Sigmoid colon (tissue), 7 donors: Measurements from ENCODE around the gene SRP72. TPM values are rescaled to one million over a fixed set of nuclear protein-coding genes. Genes with fewer than 3 reads are reported as not detected.

Experiments
- DNase-seq: peaks from one replicate; pipeline ENCODE4 v3.0.0-alpha.2; 2019
- H3K27ac ChIP-seq, 4 donors: fragments of 200-600 bp; sonication (generic); one replicate each; pipeline ENCODE4 v1.5.1; 2016 to 2019; ENCODE audit warnings: mild to moderate bottlenecking in 1 of 4
- H3K27me3 ChIP-seq, 3 donors: fragments of 200-600 bp; sonication (generic); one replicate each; pipeline ENCODE4 v1.5.1; 2019; ENCODE audit warnings: mild to moderate bottlenecking in 1 of 3
- H3K36me3 ChIP-seq, 4 donors: fragments of 200-600 bp; sonication (generic); one replicate each; pipeline ENCODE4 v1.5.1; 2016 to 2019
- H3K4me1 ChIP-seq, 4 donors: fragments of 200-600 bp; sonication (generic); one replicate each; pipeline ENCODE4 v1.5.1; 2017 to 2019
- H3K4me3 ChIP-seq, 4 donors: fragments of 200-600 bp; sonication (generic); one replicate each; pipeline ENCODE4 v1.5.1; 2017 to 2019; ENCODE audit warnings: mild to moderate bottlenecking in 2 of 4, moderate library complexity in 1 of 4
- H3K9me3 ChIP-seq, 4 donors: fragments of 200-600 bp in 3 of 4; sonication (generic) in 3 of 4; one replicate each; pipeline versions ENCODE4 v1.5.1 to v1.6.1; 2013 to 2019
- EP300 ChIP-seq, 4 donors: sonication (generic); formaldehyde crosslinking; IDR thresholded peaks; one replicate each; pipeline ENCODE4 v1.6.1; 2017; ENCODE audit warnings: antibody characterized with exemption in 4 of 4
- POLR2A ChIP-seq, 2 donors: fragments of 450-650 bp; IDR thresholded peaks; one replicate each; pipeline ENCODE4 v1.6.1; 2016; ENCODE audit warnings: antibody characterized with exemption in 2 of 2, mild to moderate bottlenecking in 2 of 2, moderate library complexity in 2 of 2
- POLR2AphosphoS5 ChIP-seq, 4 donors: sonication (generic); formaldehyde crosslinking; IDR thresholded peaks; one replicate each; pipeline ENCODE4 v1.6.1; 2017; ENCODE audit warnings: antibody characterized with exemption in 4 of 4
- WGBS, 2 donors: extraction: QIAGEN DNeasy Blood & Tissue Kit; methylation state at CpG; one replicate each; pipeline ENCODE4 v1.1.7; 2013; 5-methylcytosine and 5-hydroxymethylcytosine counted together
- intact Hi-C: fragments of 100-400 bp; cut with DNase I; formaldehyde crosslinking; loops from one replicate; pipeline ENCODE4 v1.15.1; 2023
- polyA plus RNA-seq, 3 donors: library from polyadenylated mRNA; stranded (reverse); fragments of 200-250 nt; gene quantifications; one replicate each; pipeline ENCODE4 v1.2.3, GENCODE V29; 2013
- total RNA-seq, 4 donors: library from RNA; depleted of rRNA; stranded (reverse); fragments of >200 nt; gene quantifications; one replicate each; pipeline ENCODE4 v1.1.0, GENCODE V29; 2016
- TF ChIP-seq, protein P1 (sequence below), 4 experiments: fragments of 450-650 bp in 3 of 4; fragments of 200-600 bp in 1 of 4; IDR thresholded peaks; one replicate each; pipeline ENCODE4 v1.5.1; 2016 to 2019; ENCODE audit warnings: antibody characterized with exemption in 4 of 4, mild to moderate bottlenecking in 3 of 4, moderate library complexity in 2 of 4
- donor health status: healthy with polysubstance abuse.
- donor health status: Bipolar disorder and iron deficiency.
- donor health status: healthy.

The SRP72 gene, protein sequence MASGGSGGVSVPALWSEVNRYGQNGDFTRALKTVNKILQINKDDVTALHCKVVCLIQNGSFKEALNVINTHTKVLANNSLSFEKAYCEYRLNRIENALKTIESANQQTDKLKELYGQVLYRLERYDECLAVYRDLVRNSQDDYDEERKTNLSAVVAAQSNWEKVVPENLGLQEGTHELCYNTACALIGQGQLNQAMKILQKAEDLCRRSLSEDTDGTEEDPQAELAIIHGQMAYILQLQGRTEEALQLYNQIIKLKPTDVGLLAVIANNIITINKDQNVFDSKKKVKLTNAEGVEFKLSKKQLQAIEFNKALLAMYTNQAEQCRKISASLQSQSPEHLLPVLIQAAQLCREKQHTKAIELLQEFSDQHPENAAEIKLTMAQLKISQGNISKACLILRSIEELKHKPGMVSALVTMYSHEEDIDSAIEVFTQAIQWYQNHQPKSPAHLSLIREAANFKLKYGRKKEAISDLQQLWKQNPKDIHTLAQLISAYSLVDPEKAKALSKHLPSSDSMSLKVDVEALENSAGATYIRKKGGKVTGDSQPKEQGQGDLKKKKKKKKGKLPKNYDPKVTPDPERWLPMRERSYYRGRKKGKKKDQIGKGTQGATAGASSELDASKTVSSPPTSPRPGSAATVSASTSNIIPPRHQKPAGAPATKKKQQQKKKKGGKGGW
- total RNA-seq (10 to 100 TPM; 45.9 to 55.9 (median 48.4) TPM), polyA plus RNA-seq (10 to 100 TPM; 29.4 to 33.4 (median 30.6) TPM)

DNA sequence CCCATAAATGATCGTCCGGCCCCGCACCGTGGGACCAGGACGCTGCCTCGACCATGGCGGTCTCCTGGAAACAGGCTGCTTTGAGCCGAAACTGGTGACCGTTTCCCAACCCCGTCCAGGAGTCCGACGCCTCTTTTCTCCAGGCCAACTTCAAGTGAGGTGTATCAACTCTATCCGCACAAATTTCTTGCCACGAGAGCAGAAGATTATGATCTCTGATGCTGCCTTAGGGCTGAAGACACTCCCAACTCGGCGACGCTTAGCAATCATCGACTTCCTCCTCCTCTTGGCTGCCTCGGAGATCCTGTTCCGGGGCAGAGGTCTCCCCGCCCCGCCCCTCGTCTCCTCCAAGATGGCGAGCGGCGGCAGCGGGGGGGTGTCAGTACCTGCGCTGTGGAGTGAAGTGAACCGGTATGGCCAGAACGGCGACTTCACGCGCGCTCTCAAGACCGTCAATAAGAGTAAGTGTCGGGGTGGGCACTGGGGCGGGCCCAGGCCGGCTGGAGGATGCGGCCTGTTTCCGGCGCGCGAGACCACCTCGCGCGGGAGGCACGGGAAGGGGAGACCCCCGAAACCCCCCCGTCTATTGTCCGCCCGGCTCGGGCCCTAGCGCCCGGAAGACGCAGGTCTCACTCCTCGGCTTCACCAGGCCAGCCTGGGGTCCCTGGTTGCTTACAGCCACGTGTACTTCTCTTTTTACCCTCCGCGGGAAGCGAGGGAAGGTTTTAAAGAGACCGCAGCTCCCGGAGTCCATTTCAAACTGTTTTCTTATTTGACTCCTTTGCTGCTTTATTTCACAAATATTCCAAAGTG lies at the start of gene SRP72:
TSS of gene SRP72 (plus strand) at position 334 of the 813 bp plus-strand sequence. CDS start at position 353, 19 bp downstream.
- TF ChIP-seq, protein P1, sequence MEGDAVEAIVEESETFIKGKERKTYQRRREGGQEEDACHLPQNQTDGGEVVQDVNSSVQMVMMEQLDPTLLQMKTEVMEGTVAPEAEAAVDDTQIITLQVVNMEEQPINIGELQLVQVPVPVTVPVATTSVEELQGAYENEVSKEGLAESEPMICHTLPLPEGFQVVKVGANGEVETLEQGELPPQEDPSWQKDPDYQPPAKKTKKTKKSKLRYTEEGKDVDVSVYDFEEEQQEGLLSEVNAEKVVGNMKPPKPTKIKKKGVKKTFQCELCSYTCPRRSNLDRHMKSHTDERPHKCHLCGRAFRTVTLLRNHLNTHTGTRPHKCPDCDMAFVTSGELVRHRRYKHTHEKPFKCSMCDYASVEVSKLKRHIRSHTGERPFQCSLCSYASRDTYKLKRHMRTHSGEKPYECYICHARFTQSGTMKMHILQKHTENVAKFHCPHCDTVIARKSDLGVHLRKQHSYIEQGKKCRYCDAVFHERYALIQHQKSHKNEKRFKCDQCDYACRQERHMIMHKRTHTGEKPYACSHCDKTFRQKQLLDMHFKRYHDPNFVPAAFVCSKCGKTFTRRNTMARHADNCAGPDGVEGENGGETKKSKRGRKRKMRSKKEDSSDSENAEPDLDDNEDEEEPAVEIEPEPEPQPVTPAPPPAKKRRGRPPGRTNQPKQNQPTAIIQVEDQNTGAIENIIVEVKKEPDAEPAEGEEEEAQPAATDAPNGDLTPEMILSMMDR (IDR thresholded peaks at IDR 0.05), result no peak
- peak; percentile 64 to 73 for TF ChIP-seq POLR2A (IDR thresholded peaks at IDR 0.05)
- peak; percentile 84 to 92 (median 89) for TF ChIP-seq POLR2AphosphoS5 (IDR thresholded peaks at IDR 0.05)
- no peak for TF ChIP-seq EP300 (IDR thresholded peaks at IDR 0.05)
- no peaks in the 10 kb centered on the region for H3K27me3 ChIP-seq
- peaks cover 0 to 31% (median 9%) of the 10 kb centered on the region in 4 donors for H3K36me3 ChIP-seq
- 0% methylated on average over 62 of the region's 62 CpGs for WGBS, 2 donors
- intact Hi-C loops, result loop anchor here (1.0 to 5.0 kb wide), 5 partner anchors 33 to 80 kb away; partner anchors contain the start of genes AASDH, ARL9 and PPAT
- DNase-seq, result peak; percentile 93
- peak within 1 kb of the TSS; percentile 88 to 95 (median 90) for H3K27ac ChIP-seq
- H3K4me1 ChIP-seq, result peaks cover 0 to 53% (median 34%) of the 10 kb centered on the region in 4 donors
- H3K4me3 ChIP-seq, result peak within 1 kb of the TSS; percentile 95 to 100 (median 98)
- no peaks in the 10 kb centered on the region for H3K9me3 ChIP-seq

DNA sequence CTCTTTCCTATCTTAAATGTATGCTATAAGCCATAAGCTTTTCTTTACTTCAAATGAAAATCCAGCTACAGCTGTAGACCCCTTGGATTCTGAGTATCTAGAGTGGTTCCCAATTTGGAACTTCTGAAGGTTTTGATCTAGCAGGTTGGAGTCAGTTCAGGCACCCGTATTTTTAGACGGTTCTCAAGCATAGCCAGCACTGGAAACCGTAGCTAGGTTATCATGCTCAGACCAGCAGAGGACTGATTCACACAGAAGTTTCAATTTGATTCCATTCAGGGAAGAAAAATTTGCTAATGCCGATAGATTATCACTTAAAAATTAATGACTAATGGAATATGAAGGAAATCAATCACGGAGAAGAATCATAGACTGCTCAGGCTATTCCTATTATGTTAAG lies 43.2 kb upstream of the SRP72 start:
- 93 to 94% methylated on average over 5 of the region's 5 CpGs for WGBS, 2 donors
- H3K27me3 ChIP-seq, result no peaks in the 10 kb centered on the region
- intact Hi-C loops, result loop anchor here (1.0 to 2.0 kb wide), 3 partner anchors 45 to 413 kb away; no protein-coding TSS in a partner anchor
- no peak for DNase-seq
- no peaks in the 10 kb centered on the region for H3K36me3 ChIP-seq
- H3K4me1 ChIP-seq, result no peaks in the 10 kb centered on the region
- no peaks in the 10 kb centered on the region for H3K9me3 ChIP-seq
- TF ChIP-seq EP300 (IDR thresholded peaks at IDR 0.05) (no peak), POLR2A (IDR thresholded peaks at IDR 0.05) (no peak), POLR2AphosphoS5 (IDR thresholded peaks at IDR 0.05) (no peak)
- TF ChIP-seq, protein P1 (IDR thresholded peaks at IDR 0.05), result no peak
- H3K27ac ChIP-seq, result no peak overlapping the region
- no peak overlapping the region for H3K4me3 ChIP-seq

DNA sequence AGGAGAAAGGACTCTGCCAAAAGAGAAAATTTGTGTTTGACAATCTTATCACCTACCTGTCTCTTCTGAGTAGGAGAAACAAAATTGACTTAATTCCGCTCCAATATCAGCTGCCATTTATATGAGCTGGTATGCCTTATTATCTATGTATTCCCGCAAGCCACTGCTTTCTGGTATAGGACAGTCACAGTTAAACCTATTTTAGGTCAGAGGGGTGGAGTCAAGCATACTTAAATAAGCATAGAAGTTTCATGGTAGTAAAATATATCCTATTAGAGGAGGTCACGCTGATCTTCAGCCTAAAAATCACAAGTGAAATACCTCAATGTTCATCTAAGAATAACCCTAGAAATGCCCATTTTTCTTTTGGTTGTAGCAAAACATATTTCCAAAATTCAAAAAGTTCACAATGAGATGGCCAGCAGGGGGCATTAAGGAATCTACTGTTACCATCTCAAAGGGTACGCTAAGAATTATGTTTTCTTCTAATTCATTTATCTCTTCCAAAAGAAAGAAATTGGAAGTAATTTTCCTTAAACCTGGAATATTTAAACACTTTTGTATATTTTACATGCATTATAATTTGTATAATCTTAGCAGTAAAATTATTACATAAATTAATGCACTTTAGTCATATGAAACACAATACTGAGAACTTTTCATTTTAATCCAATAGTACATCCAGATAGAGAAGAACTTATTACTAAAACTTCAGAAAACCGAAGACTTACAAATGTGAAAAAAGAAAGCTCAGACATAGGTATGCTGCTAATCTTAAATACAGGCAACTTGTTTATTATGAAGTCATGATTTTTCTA lies 42.5 kb upstream of the SRP72 start:
- intact Hi-C loops, result loop anchor here (1.0 to 2.0 kb wide), 3 partner anchors 44 to 412 kb away; no protein-coding TSS in a partner anchor
- no peaks in the 10 kb centered on the region for H3K4me1 ChIP-seq
- 57 to 72% methylated on average over 5 of the region's 5 CpGs for WGBS, 2 donors
- no peaks in the 10 kb centered on the region for H3K36me3 ChIP-seq
- no peaks in the 10 kb centered on the region for H3K9me3 ChIP-seq
- TF ChIP-seq, protein P1 (IDR thresholded peaks at IDR 0.05), result peak in 3 of 4 experiments; percentile 34 to 60 (median 41)
- no peak for TF ChIP-seq POLR2AphosphoS5 (IDR thresholded peaks at IDR 0.05)
- H3K4me3 ChIP-seq, result no peak overlapping the region
- H3K27me3 ChIP-seq, result no peaks in the 10 kb centered on the region
- no peak overlapping the region for H3K27ac ChIP-seq
- no peak for DNase-seq

DNA sequence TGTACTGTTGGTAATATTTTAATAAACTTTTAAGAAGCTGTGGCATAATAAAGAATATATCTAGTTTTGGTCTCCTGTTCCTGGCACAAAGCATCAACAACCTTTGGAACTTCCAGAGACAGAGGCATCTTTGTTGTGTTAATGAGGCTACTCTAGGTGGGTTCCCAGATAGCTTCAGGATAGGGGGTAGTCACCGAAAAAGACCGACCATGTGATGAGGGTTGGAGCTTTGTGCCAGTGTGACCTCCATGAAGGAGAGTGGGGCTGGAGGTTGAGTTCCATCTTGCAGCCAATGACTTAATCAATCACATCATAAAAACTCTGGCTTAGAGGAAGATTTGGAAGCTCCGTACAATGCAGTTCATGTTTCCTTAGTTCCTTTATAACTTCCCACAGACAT lies 41.9 kb upstream of the SRP72 start:
- H3K36me3 ChIP-seq, result no peaks in the 10 kb centered on the region
- H3K27ac ChIP-seq, result no peak overlapping the region
- no peaks in the 10 kb centered on the region for H3K9me3 ChIP-seq
- no peak for DNase-seq
- H3K4me1 ChIP-seq, result no peaks in the 10 kb centered on the region
- no peaks in the 10 kb centered on the region for H3K27me3 ChIP-seq
- intact Hi-C loops, result loop anchor here (2.0 kb wide), 2 partner anchors 43 to 411 kb away; no protein-coding TSS in a partner anchor
- no peak overlapping the region for H3K4me3 ChIP-seq
- WGBS, 2 donors, result 88 to 90% methylated on average over 3 of the region's 3 CpGs
- TF ChIP-seq POLR2A (IDR thresholded peaks at IDR 0.05) (no peak), POLR2AphosphoS5 (IDR thresholded peaks at IDR 0.05) (no peak), EP300 (IDR thresholded peaks at IDR 0.05) (no peak)
- TF ChIP-seq, protein P1 (IDR thresholded peaks at IDR 0.05), result no peak
